SH-SY5Y (cell line): ENCODE measurements around the gene FOXE1.

Source experiments
- GATA2 ChIP-seq: IDR thresholded peaks from 2 replicates; pipeline ENCODE4 v1.6.1; 2011; ENCODE audit warnings: mild to moderate bottlenecking, low read depth, low read length
- GATA3 ChIP-seq: IDR thresholded peaks from 2 replicates; pipeline ENCODE4 v1.6.1; 2011; ENCODE audit warnings: low read depth, mild to moderate bottlenecking, low read length, moderate library complexity

GRCh38 chr9:97807681-97808080 lies 45.3 kb upstream of the FOXE1 start:
- TF ChIP-seq GATA2 = no peak
- TF ChIP-seq GATA3 = no peak
